ENCODE data around the gene S100A11.

S100A11 gene

GRCh38 chr1:152015766-152016165, 21.0 kb downstream of the S100A11 start:
- no peak overlapping the region for H3K27ac ChIP-seq
- TF ChIP-seq ZFX (IDR thresholded peaks at IDR 0.05) (no peak), CTCF (conservative IDR thresholded peaks at IDR 0.05) (no peak)

GRCh38 chr1:152014943-152015342, 21.9 kb downstream of the S100A11 start:
- TF ChIP-seq ZFX (IDR thresholded peaks at IDR 0.05) (no peak), CTCF (conservative IDR thresholded peaks at IDR 0.05) (no peak)

GRCh38 chr1:152013664-152014237, 23.1 kb downstream of the S100A11 start:
- TF ChIP-seq ZFX (IDR thresholded peaks at IDR 0.05) (no peak), CTCF (conservative IDR thresholded peaks at IDR 0.05) (peak; percentile 86)

More at GRCh38 chr1:152014943-152015342, 21.9 kb downstream of the S100A11 start:
- H3K27ac ChIP-seq = no peak overlapping the region

GRCh38 chr1:152009691-152010090, 27.1 kb downstream of the S100A11 start:
- TF ChIP-seq CTCF (conservative IDR thresholded peaks at IDR 0.05) = no peak
- H3K27ac ChIP-seq = no peak overlapping the region

More at GRCh38 chr1:152013664-152014237, 23.1 kb downstream of the S100A11 start:
- no peak overlapping the region for H3K27ac ChIP-seq

- TF ChIP-seq CTCF (conservative IDR thresholded peaks at IDR 0.05) (no peak), ZFX (IDR thresholded peaks at IDR 0.05) (no peak)
- no peak overlapping the region for H3K27ac ChIP-seq
Measured at GRCh38 chr1:152007047-152007446, 29.8 kb downstream of the S100A11 start.

- no peak for TF ChIP-seq CTCF (conservative IDR thresholded peaks at IDR 0.05)
- no peak for TF ChIP-seq ZFX (IDR thresholded peaks at IDR 0.05)
- H3K27ac ChIP-seq = no peak overlapping the region
Measured at GRCh38 chr1:152005360-152005912, 31.4 kb downstream of the S100A11 start.

GRCh38 chr1:152003846-152004442, 32.9 kb downstream of the S100A11 start:
- no peak overlapping the region for H3K27ac ChIP-seq
- TF ChIP-seq ZFX (IDR thresholded peaks at IDR 0.05) = no peak
- TF ChIP-seq CTCF (conservative IDR thresholded peaks at IDR 0.05) = no peak; the same call in 1 of the 2 replicates

Data from C4-2B (cell line).